Measurements from ENCODE around the gene PTPRN2.

Gene PTPRN2

DNA sequence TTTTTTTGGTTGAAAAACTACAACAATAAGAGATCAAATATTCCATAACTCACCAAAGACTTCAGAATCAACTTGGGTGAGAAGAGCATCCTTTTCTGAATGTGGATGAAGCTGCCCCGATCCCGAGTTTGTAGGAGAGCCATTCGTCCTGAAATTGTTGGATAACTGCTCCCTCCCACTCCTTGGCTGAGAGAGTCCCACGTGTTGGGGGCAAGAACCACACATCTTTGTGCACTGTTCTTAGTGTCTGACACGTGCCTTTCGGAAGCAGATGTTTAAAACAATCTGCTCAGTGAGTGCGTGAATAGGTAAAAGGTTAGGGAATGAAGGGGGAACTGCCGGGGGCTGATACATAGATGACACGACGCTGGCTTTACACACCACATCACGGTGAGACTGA is 575.7 kb downstream of the PTPRN2 start:
- TF ChIP-seq, protein P1, sequence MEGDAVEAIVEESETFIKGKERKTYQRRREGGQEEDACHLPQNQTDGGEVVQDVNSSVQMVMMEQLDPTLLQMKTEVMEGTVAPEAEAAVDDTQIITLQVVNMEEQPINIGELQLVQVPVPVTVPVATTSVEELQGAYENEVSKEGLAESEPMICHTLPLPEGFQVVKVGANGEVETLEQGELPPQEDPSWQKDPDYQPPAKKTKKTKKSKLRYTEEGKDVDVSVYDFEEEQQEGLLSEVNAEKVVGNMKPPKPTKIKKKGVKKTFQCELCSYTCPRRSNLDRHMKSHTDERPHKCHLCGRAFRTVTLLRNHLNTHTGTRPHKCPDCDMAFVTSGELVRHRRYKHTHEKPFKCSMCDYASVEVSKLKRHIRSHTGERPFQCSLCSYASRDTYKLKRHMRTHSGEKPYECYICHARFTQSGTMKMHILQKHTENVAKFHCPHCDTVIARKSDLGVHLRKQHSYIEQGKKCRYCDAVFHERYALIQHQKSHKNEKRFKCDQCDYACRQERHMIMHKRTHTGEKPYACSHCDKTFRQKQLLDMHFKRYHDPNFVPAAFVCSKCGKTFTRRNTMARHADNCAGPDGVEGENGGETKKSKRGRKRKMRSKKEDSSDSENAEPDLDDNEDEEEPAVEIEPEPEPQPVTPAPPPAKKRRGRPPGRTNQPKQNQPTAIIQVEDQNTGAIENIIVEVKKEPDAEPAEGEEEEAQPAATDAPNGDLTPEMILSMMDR (IDR thresholded peaks at IDR 0.05; ENCODE audit: insufficient read depth, missing control alignments) = no peak
- DNase-seq (ENCODE audit: insufficient read length, low spot score) (no peak), FAIRE-seq (no peak)

DNA sequence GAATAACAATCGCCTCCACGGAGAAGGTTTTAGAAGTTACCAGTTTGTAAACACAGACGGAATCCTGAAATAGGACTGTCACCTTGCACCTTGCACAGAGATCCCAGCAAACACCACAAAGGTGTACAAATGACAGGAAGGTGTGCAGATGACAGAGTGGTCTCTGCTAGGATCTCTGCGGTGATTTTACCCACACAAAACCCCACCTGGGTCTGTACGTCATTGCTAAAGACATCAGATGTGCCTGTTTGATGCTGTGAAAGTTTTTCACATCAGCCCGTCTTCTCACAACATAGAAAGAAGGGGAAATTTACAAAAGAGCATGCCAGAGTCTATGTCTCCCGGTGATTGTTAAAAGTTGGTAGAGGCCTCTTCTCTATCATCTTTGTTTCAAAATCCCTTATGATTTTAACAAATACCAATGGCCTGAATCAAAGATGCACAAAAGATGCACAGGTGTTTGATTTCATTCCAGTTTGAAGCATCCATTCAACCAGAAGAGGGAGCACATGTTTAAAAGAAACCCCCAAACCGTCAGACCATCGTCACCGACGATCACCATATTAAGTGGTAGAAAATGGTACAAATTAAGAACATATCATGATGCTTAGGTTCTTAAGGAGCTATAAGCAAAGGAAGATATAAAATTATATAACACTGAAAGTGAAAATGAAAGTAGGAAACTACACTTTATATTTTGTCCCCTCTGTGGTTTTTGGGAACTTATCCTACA is 576.5 kb downstream of the PTPRN2 start:
- FAIRE-seq = no peak
- TF ChIP-seq, protein P1 (IDR thresholded peaks at IDR 0.05; ENCODE audit: insufficient read depth, missing control alignments) = no peak
- no peak for DNase-seq (ENCODE audit: insufficient read length, low spot score)

DNA sequence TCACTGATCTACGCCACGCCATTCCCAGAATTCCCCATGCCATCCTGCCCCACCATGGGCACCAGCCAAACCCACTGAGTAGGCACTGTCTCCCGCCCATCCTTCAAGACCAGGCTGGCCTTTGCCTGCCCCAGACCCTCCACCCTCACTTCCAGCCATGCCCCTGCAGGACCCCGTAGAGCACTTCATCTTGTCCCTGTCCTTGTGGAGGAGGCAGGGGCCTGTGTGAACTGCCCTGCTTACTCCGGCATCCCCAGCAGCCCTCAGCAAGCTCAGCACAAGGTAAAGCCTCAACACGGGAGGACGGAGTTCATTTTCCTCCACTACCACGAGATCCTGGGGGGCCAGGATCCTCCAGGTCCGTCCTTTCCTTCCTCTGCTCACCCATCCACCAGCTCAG is 577.7 kb downstream of the PTPRN2 start:
- no peak for FAIRE-seq
- DNase-seq (ENCODE audit: insufficient read length, low spot score) = no peak
- TF ChIP-seq, protein P1 (IDR thresholded peaks at IDR 0.05; ENCODE audit: insufficient read depth, missing control alignments) = no peak

DNA sequence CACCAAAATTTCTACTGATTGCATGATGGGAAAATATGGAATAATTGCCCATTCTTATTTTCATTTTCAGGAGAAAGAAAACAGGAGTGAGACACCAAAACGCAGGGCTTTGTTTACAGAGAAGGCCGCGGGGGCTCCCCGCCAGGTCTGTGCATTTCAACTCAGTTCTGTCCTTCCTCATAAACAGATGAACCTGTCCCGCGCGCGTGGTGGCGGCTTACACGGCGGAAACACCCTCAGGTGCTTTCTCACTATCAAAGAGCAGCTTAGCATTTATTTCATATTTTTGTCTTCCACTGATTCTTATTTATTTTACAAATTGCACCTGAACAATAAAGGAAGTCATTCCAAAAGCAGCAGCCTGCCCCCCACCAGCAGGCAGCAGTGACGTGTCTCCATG is 579.4 kb downstream of the PTPRN2 start:
- FAIRE-seq = no peak
- TF ChIP-seq, protein P1 (IDR thresholded peaks at IDR 0.05; ENCODE audit: insufficient read depth, missing control alignments) = no peak
- no peak for DNase-seq (ENCODE audit: insufficient read length, low spot score)

DNA sequence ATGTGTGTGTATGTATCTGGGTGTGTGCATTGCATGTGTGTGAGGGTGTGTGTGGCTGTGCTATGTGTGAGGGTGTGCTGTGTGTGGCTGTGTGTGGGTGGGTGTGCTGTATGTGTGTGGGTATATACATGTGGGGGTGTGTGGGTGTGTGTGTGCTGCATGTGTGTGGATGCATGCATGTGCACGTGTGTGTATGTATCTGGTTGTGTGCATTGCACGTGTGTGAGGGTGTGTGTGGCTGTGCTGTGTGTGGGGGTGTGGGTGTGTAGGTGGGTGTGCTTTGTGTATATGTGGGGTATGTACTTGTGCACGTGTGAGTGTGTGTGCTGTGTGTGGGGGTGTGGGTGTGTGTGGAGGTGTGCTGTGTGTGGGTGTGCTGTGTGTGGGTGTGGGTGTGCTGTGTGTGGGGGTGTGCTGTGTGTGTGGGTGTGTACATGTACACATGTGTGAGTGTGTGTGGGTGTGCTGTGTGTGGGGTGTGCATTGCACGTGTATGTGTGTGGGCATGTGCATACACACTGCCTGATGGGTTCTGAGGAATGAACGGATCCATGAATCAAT is 579.8 kb downstream of the PTPRN2 start:
- DNase-seq (ENCODE audit: insufficient read length, low spot score) = no peak
- TF ChIP-seq, protein P1 (IDR thresholded peaks at IDR 0.05; ENCODE audit: insufficient read depth, missing control alignments) = no peak
- FAIRE-seq = no peak

DNA sequence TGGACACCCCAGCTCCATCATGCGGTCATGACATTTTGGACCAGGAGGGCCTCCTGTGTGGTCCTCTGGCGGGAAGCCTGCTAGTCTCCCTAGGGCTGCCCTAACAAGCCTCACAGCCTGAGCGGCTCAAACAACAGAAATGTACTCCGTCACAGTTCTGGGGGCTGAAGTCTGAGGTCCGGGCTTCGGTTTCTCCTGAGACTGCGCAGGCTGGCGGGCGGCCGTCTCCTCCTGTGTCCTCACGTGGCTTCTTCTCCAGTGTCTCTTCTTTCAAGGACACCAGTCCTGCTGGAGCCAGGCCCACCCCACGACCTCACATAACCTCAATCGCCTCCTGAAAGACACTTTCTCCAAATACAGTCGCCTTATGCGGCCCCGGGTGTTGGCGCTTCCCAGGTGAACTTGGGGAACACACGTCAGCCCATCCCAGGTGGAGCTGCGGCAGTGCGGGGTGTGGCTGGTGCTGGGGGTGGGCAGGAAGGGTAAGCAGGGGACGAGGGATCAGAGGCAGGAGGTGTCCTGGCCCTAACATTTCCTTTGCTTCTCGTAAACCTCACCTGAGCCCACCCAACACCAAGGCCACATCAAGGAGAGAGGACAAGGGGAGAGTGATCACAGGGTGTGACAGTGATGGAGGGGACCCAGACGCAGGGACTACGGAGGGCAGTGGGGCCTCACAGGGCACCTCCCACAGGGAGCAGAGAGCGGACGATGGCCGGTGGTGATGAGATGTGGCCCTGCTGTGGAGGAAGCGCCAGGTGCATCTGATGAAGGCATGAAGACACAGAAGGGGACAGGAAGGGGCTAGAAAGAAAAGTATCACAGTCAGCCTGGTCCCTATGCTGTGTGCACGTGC is 580.6 kb downstream of the PTPRN2 start:
- TF ChIP-seq, protein P1 (IDR thresholded peaks at IDR 0.05; ENCODE audit: insufficient read depth, missing control alignments) = no peak
- FAIRE-seq (no peak), DNase-seq (ENCODE audit: insufficient read length, low spot score) (no peak)
